HepG2 (cell line): ENCODE data around the gene STOM. TPM values are rescaled to one million over a fixed set of nuclear protein-coding genes. Genes with fewer than 3 reads are reported as not detected.

Experiments
- ARHGAP35 ChIP-seq: sonication (generic); formaldehyde crosslinking; IDR thresholded peaks from 2 replicates; pipeline ENCODE4 v1.9.0; 2022; ENCODE audit warnings: mild to moderate bottlenecking, inconsistent platforms, moderate library complexity, missing genetic modification reagents, borderline replicate concordance
- ERF ChIP-seq: IDR thresholded peaks from 2 replicates; pipeline ENCODE4 v1.6.1; 2018; ENCODE audit warnings: missing biosample characterization, missing genetic modification reagents
- FOXO1 ChIP-seq: sonication (generic); formaldehyde crosslinking; IDR thresholded peaks from 2 replicates; pipeline ENCODE4 v1.4.0; 2020; ENCODE audit warnings: missing genetic modification reagents
- GTF3A ChIP-seq: sonication (generic); formaldehyde crosslinking; conservative IDR thresholded peaks from 2 replicates; pipeline ENCODE4 v1.4.0; 2020; ENCODE audit warnings: mild to moderate bottlenecking, missing genetic modification reagents
- HDAC1 ChIP-seq: sonication (generic); formaldehyde crosslinking; IDR thresholded peaks from 2 replicates; pipeline ENCODE4 v1.5.1; 2020; ENCODE audit warnings: mild to moderate bottlenecking, missing genetic modification reagents
- HMGA1 ChIP-seq: sonication (generic); formaldehyde crosslinking; conservative IDR thresholded peaks from 2 replicates; pipeline ENCODE4 v1.4.0; 2020; ENCODE audit warnings: missing genetic modification reagents
- HNRNPK ChIP-seq: fragments of 200-400 bp; formaldehyde crosslinking; IDR thresholded peaks from 2 replicates; pipeline ENCODE4 v1.6.1; 2018; ENCODE audit warnings: low read length, low read depth, moderate library complexity, mild to moderate bottlenecking; ENCODE audit not compliant: poor library complexity, severe bottlenecking
- HNRNPL ChIP-seq: fragments of 200-400 bp; formaldehyde crosslinking; IDR thresholded peaks from 2 replicates; pipeline ENCODE4 v1.6.1; 2017; ENCODE audit warnings: mild to moderate bottlenecking, low read depth, low read length
- REXO4 ChIP-seq: sonication (generic); formaldehyde crosslinking; IDR thresholded peaks from 2 replicates; pipeline ENCODE4 v1.8.0; 2022; ENCODE audit warnings: missing genetic modification reagents, mild to moderate bottlenecking, borderline replicate concordance
- SP2 ChIP-seq: sonication (generic); formaldehyde crosslinking; IDR thresholded peaks from 2 replicates; pipeline ENCODE4 v1.5.1; 2020; ENCODE audit warnings: mild to moderate bottlenecking, missing genetic modification reagents
- TCF7 ChIP-seq: sonication (generic); IDR thresholded peaks from 2 replicates; pipeline ENCODE4 v1.6.1; 2016; ENCODE audit warnings: antibody characterized with exemption, low read depth
- TEF ChIP-seq: sonication (generic); formaldehyde crosslinking; IDR thresholded peaks from 2 replicates; pipeline ENCODE4 v1.5.0; 2020; ENCODE audit warnings: missing genetic modification reagents
- THRA ChIP-seq: sonication (generic); formaldehyde crosslinking; IDR thresholded peaks from 2 replicates; pipeline ENCODE4 v1.4.0; 2020; ENCODE audit warnings: missing genetic modification reagents, borderline replicate concordance
- WIZ ChIP-seq: sonication (generic); formaldehyde crosslinking; IDR thresholded peaks from 2 replicates; pipeline ENCODE4 v1.5.1; 2020; ENCODE audit warnings: mild to moderate bottlenecking, missing genetic modification reagents
- ZBTB38 ChIP-seq: sonication (generic); formaldehyde crosslinking; IDR thresholded peaks from 2 replicates; pipeline ENCODE4 v1.5.1; 2020; ENCODE audit warnings: mild to moderate bottlenecking, missing genetic modification reagents
- ZBTB46 ChIP-seq: sonication (generic); formaldehyde crosslinking; IDR thresholded peaks from 2 replicates; pipeline ENCODE4 v1.4.0; 2020; ENCODE audit warnings: mild to moderate bottlenecking, missing genetic modification reagents, borderline replicate concordance
- ZNF558 ChIP-seq: sonication (generic); formaldehyde crosslinking; IDR thresholded peaks from 2 replicates; pipeline ENCODE4 v1.9.0; 2022; ENCODE audit warnings: mild to moderate bottlenecking, missing genetic modification reagents, borderline replicate concordance
- ZSCAN12 ChIP-seq: sonication (generic); formaldehyde crosslinking; IDR thresholded peaks from 2 replicates; pipeline ENCODE4 v1.9.0; 2021; ENCODE audit warnings: mild to moderate bottlenecking, missing genetic modification reagents
- polyA plus RNA-seq, 8 experiments: library from polyadenylated mRNA; depleted of rRNA in 3 of 8; stranded (reverse) in 7 of 8; unstranded in 1 of 8; fragments of >200 nt; fragmentation: Illumina TruSeq in 4 of 8; extraction: Trizol in 4 of 8; gene quantifications; 2 replicates each; pipeline versions ENCODE4 v1.2.1 to v1.2.3, GENCODE V29; 2011 to 2016; ENCODE audit warnings: low read depth in 4 of 8, missing spikeins in 1 of 8, mixed read lengths in 1 of 8; ENCODE audit not compliant: insufficient read depth in 1 of 8
- total RNA-seq, 5 experiments: library from RNA; depleted of rRNA; stranded (reverse); fragments of >200 nt; fragmentation: Illumina TruSeq; extraction: Trizol; gene quantifications; 2 replicates each; pipeline ENCODE4 v1.2.3, GENCODE V29; 2016; ENCODE audit warnings: low read depth in 1 of 5
- TF ChIP-seq, protein P1 (sequence below): sonication (generic); formaldehyde crosslinking; IDR thresholded peaks from 2 replicates; pipeline ENCODE4 v1.4.0; 2020; ENCODE audit warnings: missing genetic modification reagents
- TF ChIP-seq, protein P2 (sequence below): sonication (generic); formaldehyde crosslinking; IDR thresholded peaks from 2 replicates; pipeline ENCODE4 v1.8.1; 2023; ENCODE audit warnings: mild to moderate bottlenecking, inconsistent platforms, moderate library complexity, missing genetic modification reagents, borderline replicate concordance
- TF ChIP-seq, protein P3 (sequence below): sonication (generic); formaldehyde crosslinking; IDR thresholded peaks from 2 replicates; pipeline ENCODE4 v1.5.0; 2020; ENCODE audit warnings: missing genetic modification reagents

The STOM gene
- total and polyA plus RNA-seq, 2 of the 13 experiments (the other 11 are each of a cell fraction or from before 2014, with no cell fraction given) = 43.6 to 165 TPM

GRCh38 chr9:121289026-121289771 lies 80.9 kb downstream of the STOM start (continued):
- TF ChIP-seq TEF (CRISPR knock-in tag) (no peak), THRA (CRISPR knock-in tag) (no peak), ZBTB46 (CRISPR knock-in tag) (peak; percentile 18; the same call in 1 of the 2 replicates), WIZ (CRISPR knock-in tag) (no peak), FOXO1 (CRISPR knock-in tag) (no peak), HNRNPL (no peak), ERF (CRISPR knock-in tag) (peak; percentile 65; the same call in 1 of the 2 replicates), TCF7 (no peak), ZSCAN12 (no peak), HMGA1 (no peak), REXO4 (CRISPR knock-in tag) (no peak), HNRNPK (no peak), SP2 (CRISPR knock-in tag) (no peak), ARHGAP35 (CRISPR knock-in tag) (no peak), GTF3A (CRISPR knock-in tag) (no peak), ZNF558 (CRISPR knock-in tag) (no peak), ZBTB38 (CRISPR knock-in tag) (no peak), HDAC1 (CRISPR knock-in tag) (peak; percentile 79)
- TF ChIP-seq, protein P1, sequence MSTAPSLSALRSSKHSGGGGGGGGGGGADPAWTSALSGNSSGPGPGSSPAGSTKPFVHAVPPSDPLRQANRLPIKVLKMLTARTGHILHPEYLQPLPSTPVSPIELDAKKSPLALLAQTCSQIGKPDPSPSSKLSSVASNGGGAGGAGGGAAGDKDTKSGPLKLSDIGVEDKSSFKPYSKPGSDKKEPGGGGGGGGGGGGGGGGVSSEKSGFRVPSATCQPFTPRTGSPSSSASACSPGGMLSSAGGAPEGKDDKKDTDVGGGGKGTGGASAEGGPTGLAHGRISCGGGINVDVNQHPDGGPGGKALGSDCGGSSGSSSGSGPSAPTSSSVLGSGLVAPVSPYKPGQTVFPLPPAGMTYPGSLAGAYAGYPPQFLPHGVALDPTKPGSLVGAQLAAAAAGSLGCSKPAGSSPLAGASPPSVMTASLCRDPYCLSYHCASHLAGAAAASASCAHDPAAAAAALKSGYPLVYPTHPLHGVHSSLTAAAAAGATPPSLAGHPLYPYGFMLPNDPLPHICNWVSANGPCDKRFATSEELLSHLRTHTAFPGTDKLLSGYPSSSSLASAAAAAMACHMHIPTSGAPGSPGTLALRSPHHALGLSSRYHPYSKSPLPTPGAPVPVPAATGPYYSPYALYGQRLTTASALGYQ (CRISPR knock-in tag) = no peak
- TF ChIP-seq, protein P2, sequence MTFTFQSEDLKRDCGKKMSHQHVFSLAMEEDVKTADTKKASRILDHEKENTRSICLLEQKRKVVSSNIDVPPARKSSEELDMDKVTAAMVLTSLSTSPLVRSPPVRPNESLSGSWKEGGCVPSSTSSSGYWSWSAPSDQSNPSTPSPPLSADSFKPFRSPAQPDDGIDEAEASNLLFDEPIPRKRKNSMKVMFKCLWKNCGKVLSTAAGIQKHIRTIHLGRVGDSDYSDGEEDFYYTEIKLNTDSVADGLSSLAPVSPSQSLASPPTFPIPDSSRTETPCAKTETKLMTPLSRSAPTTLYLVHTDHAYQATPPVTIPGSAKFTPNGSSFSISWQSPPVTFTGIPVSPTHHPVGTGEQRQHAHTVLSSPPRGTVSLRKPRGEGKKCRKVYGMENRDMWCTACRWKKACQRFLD = no peak
- TF ChIP-seq, protein P3, sequence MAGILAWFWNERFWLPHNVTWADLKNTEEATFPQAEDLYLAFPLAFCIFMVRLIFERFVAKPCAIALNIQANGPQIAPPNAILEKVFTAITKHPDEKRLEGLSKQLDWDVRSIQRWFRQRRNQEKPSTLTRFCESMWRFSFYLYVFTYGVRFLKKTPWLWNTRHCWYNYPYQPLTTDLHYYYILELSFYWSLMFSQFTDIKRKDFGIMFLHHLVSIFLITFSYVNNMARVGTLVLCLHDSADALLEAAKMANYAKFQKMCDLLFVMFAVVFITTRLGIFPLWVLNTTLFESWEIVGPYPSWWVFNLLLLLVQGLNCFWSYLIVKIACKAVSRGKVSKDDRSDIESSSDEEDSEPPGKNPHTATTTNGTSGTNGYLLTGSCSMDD (CRISPR knock-in tag) = no peak
